HepG2 (cell line): ENCODE results near the gene IL17C. TPM values are rescaled to one million over a fixed set of nuclear protein-coding genes. Genes with fewer than 3 reads are reported as not detected.
A peak's percentile ranks its signal among the peaks of the same experiment; 100 is the strongest.

Experiments
- ATAC-seq: fragments of 200-7000 bp; cut with Tn5 transposase; 3 replicates; pipeline ENCODE4 v1.9.1; 2020; ENCODE audit warnings: mild to moderate bottlenecking, moderate library complexity
- BruUV-seq: library from RNA; stranded (reverse); fragments of 400-500 nt; replicated peaks from 2 replicates; lab custom pipeline; 2021; lab: Mats Ljungman, UMichigan
- CTCF ChIA-PET: fragments of 300-600 bp; formaldehyde crosslinking; extraction: SDS; loops from one replicate; lab custom pipeline; 2021; ENCODE audit warnings: low total read pairs, inconsistent platforms, low intra/inter-chr PET ratio; lab: Yijun Ruan, JAX
- POLR2A ChIA-PET: fragments of 350-600 bp; sonication (Branson Sonifier 250); formaldehyde crosslinking; loops from one replicate; lab custom pipeline; 2020; ENCODE audit warnings: antibody characterized with exemption, inconsistent platforms; lab: Yijun Ruan, JAX
- DNase-seq: peaks from one replicate; pipeline ENCODE4 v3.0.0-alpha.2; 2015; ENCODE audit warnings: low spot score
- FAIRE-seq: peaks from 3 replicates; lab custom pipeline; 2011; peaks lifted over from hg19 to GRCh38; lab: Jason Lieb, UNC
- H2AFZ ChIP-seq: one replicate; pipeline ENCODE4 v1.6.1; 2011; ENCODE audit warnings: low read length, inconsistent platforms
- H3K27ac ChIP-seq: fragments of 300-600 bp; 3 replicates; pipeline ENCODE4 v1.8.0; 2011; ENCODE audit warnings: mixed run types, mild to moderate bottlenecking, mixed read lengths, low read length, inconsistent platforms; ENCODE audit not compliant: insufficient read depth; ENCODE audit errors: extremely low read length
- H3K27me3 ChIP-seq, 2 experiments: fragments of 200-600 bp in 1 of 2; 2 replicates in 1 of 2; 3 replicates in 1 of 2; pipeline versions ENCODE4 v1.6.0 to v1.8.0; 2011; ENCODE audit warnings: low read length in 2 of 2, mild to moderate bottlenecking in 2 of 2, moderate library complexity in 2 of 2, inconsistent platforms in 1 of 2; ENCODE audit not compliant: insufficient read depth in 2 of 2, control insufficient read depth in 1 of 2
- H3K36me3 ChIP-seq, 2 experiments: fragments of 200-600 bp in 1 of 2; replicated peaks in 1 of 2; 2 replicates in 1 of 2; 3 replicates in 1 of 2; pipeline versions ENCODE4 v1.5.1 to v1.8.0; 2011; ENCODE audit warnings: low read length in 2 of 2, inconsistent platforms in 1 of 2; ENCODE audit not compliant: insufficient read depth in 2 of 2, control insufficient read depth in 1 of 2
- H3K4me1 ChIP-seq: 2 replicates; pipeline ENCODE4 v1.5.1; 2012; ENCODE audit warnings: low read length, inconsistent platforms; ENCODE audit not compliant: insufficient read depth
- H3K4me2 ChIP-seq: 2 replicates; pipeline ENCODE4 v1.6.0; 2011; ENCODE audit warnings: low read depth, low read length, inconsistent platforms
- H3K4me3 ChIP-seq, 3 experiments: fragments of 200-600 bp in 1 of 3; sonication (generic), shearing (Covaris generic) in 1 of 3; replicated peaks in 1 of 3; 2 replicates each; pipeline ENCODE4 v1.5.1; 2011 to 2016; ENCODE audit warnings: low read length in 3 of 3, inconsistent platforms in 2 of 3, low read depth in 2 of 3, mild to moderate bottlenecking in 2 of 3, control low read depth in 1 of 3, mixed read lengths in 1 of 3; ENCODE audit not compliant: insufficient read depth in 1 of 3
- H3K79me2 ChIP-seq: one replicate; pipeline ENCODE4 v1.6.1; 2011; ENCODE audit warnings: low read length, inconsistent platforms; ENCODE audit not compliant: insufficient read depth
- H3K9ac ChIP-seq: 2 replicates; pipeline ENCODE4 v1.6.0; 2011; ENCODE audit warnings: mild to moderate bottlenecking, low read depth, low read length, inconsistent platforms; ENCODE audit not compliant: insufficient read depth
- H3K9me3 ChIP-seq: 2 replicates; pipeline ENCODE4 v1.5.1; 2012; ENCODE audit warnings: mild to moderate bottlenecking, low read length
- H4K20me1 ChIP-seq: 2 replicates; pipeline ENCODE4 v1.6.0; 2011; ENCODE audit warnings: inconsistent platforms, mild to moderate bottlenecking, low read length, moderate library complexity; ENCODE audit not compliant: insufficient read depth
- CHCHD3 ChIP-seq: sonication (generic); formaldehyde crosslinking; IDR thresholded peaks from 2 replicates; pipeline ENCODE4 v1.8.0; 2022; ENCODE audit warnings: mild to moderate bottlenecking, missing genetic modification reagents, moderate library complexity
- HDAC6 ChIP-seq: fragments of 200-600 bp; sonication (generic); IDR thresholded peaks from 2 replicates; pipeline ENCODE4 v1.7.0; 2017; ENCODE audit warnings: mild to moderate bottlenecking, antibody characterized with exemption, low read length, low read depth
- MTA1 ChIP-seq: sonication (generic); formaldehyde crosslinking; IDR thresholded peaks from 2 replicates; pipeline ENCODE4 v1.4.0; 2020; ENCODE audit warnings: missing genetic modification reagents, mild to moderate bottlenecking, borderline replicate concordance
- RELA ChIP-seq: sonication (generic); formaldehyde crosslinking; IDR thresholded peaks from 2 replicates; pipeline ENCODE4 v1.4.0; 2020; ENCODE audit warnings: missing genetic modification reagents
- WGBS: methylation state at CpG from one replicate; pipeline ENCODE4 v1.1.6; 2017; ENCODE audit warnings: low lambda C conversion rate; 5-methylcytosine and 5-hydroxymethylcytosine counted together
- in situ Hi-C: cut with HindIII; loops from 2 replicates; pipeline ENCODE4 v1.10.0; 2017; ENCODE audit warnings: low pct_unique_long_range_greater_than_20kb; ENCODE audit not compliant: extremely low pct_ligation_motif_present
- intact Hi-C: fragments of 100-400 bp; cut with micrococcal nuclease; formaldehyde crosslinking; loops from one replicate; pipeline ENCODE4 v1.10.0; 2022; ENCODE audit not compliant: unreplicated experiment
- polyA plus RNA-seq, 8 experiments: library from polyadenylated mRNA; depleted of rRNA in 3 of 8; stranded (reverse) in 7 of 8; unstranded in 1 of 8; fragments of >200 nt; fragmentation: Illumina TruSeq in 4 of 8; extraction: Trizol in 4 of 8; gene quantifications; 2 replicates each; pipeline versions ENCODE4 v1.2.1 to v1.2.3, GENCODE V29; 2011 to 2016; ENCODE audit warnings: low read depth in 4 of 8, missing spikeins in 1 of 8, mixed read lengths in 1 of 8; ENCODE audit not compliant: insufficient read depth in 1 of 8
- total RNA-seq, 5 experiments: library from RNA; depleted of rRNA; stranded (reverse); fragments of >200 nt; fragmentation: Illumina TruSeq; extraction: Trizol; gene quantifications; 2 replicates each; pipeline ENCODE4 v1.2.3, GENCODE V29; 2016; ENCODE audit warnings: low read depth in 1 of 5
- TF ChIP-seq, protein P1 (sequence below): sonication (generic); formaldehyde crosslinking; IDR thresholded peaks from 2 replicates; pipeline ENCODE4 v1.5.0; 2020; ENCODE audit warnings: missing genetic modification reagents
- TF ChIP-seq, protein P2 (sequence below): sonication (generic); formaldehyde crosslinking; IDR thresholded peaks from 2 replicates; pipeline ENCODE4 v1.4.0; 2020; ENCODE audit warnings: missing genetic modification reagents, borderline replicate concordance
- TF ChIP-seq, protein P3 (sequence below): sonication (generic); formaldehyde crosslinking; IDR thresholded peaks from 2 replicates; pipeline ENCODE4 v1.4.0; 2020; ENCODE audit warnings: low read depth, missing genetic modification reagents
- TF ChIP-seq, protein P4 (sequence below): sonication (generic); formaldehyde crosslinking; IDR thresholded peaks from 2 replicates; pipeline ENCODE4 v1.4.0; 2020; ENCODE audit warnings: mild to moderate bottlenecking, missing genetic modification reagents

IL17C gene
- total and polyA plus RNA-seq, 2 of the 13 experiments (the other 11 are each of a cell fraction or from before 2014, with no cell fraction given) = not detected

DNA sequence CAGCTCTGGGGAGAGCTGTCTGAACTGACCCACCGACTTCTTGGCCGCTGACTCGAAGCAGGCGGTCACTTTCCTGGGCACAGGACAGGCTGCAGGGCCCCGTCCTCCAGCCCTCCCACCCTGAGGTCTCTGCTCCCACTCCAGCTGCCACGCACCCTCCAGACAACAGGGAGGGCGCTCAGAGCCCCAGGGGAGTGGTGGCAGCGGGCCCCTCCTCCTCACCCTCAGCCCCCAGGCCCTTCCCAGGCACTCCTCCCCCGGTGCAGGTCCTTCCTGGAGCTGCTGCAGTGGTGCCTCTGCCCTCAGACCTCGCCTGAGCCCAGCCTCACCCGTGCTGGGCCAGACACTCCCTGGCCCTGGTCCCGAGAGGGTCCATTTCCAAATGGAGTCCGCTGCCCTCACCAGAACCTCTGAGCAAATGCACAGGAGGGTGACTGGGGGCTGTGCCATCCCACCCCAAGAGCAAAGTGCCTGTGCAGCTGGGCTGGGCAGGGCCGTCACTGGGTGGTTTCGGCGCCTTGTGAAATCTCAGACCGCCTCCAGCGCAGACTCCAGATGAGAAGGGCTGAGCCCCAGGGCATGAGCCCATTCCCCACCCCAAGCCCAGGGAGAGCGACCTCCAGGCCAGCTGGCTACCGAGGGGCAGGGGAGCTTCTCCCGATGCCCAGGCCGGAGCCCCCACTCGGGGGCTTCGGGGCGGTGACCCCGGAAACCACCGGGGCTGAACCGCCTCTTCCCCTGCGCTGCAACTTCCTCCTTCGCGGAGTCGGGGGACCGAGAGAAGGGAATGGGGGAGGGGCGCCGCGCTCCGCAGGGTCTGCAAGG is 11.8 kb downstream of the IL17C start:
- in situ Hi-C loops (no loop called here), intact Hi-C loops (loop anchor here (2.0 to 5.0 kb wide), 2 partner anchors 35 to 53 kb away; no protein-coding TSS in a partner anchor)
- Histone ChIP-seq H3K27ac (peak overlapping the region; percentile 88), H4K20me1 (peaks cover 11% of the 10 kb centered on the region; the same call in 1 of the 2 replicates), H3K4me2 (peak overlapping the region; percentile 97), H2AFZ (no peak overlapping the region), H3K4me1 (peaks cover 27% of the 10 kb centered on the region), H3K9ac (peak overlapping the region; percentile 86), H3K9me3 (no peaks in the 10 kb centered on the region), H3K27me3 (no peaks in the 10 kb centered on the region), H3K79me2 (peaks cover 18% of the 10 kb centered on the region), H3K4me3 (peak overlapping the region; percentile 66 to 100 (median 94)), H3K36me3 (peaks cover 5 to 19% of the 10 kb centered on the region in 2 experiments)
- ATAC-seq = peak; percentile 29
- POLR2A ChIA-PET = interaction anchor here (0.8 to 5.2 kb wide), 13 partner anchors 9 to 80 kb away, joined by 3 to 51 read pairs (median 4); partner anchors contain the start of genes MVD and ZC3H18
- TSS peak; percentile 50 for BruUV-seq
- DNase-seq = peak; percentile 43
- WGBS = 2% methylated on average over 9 of the region's 37 CpGs
- CTCF ChIA-PET = no interaction called here
- no peak for FAIRE-seq
- TF ChIP-seq, protein P1, sequence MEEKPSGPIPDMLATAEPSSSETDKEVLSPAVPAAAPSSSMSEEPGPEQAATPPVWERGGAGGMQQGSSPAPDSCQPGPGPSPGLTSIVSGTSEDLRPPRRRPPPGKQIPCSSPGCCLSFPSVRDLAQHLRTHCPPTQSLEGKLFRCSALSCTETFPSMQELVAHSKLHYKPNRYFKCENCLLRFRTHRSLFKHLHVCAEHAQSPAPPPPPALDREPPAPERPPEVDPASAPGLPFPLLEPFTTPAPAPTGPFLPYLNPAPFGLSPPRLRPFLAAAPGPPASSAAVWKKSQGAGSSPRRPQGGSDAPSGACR = no peak
- TF ChIP-seq, protein P2, sequence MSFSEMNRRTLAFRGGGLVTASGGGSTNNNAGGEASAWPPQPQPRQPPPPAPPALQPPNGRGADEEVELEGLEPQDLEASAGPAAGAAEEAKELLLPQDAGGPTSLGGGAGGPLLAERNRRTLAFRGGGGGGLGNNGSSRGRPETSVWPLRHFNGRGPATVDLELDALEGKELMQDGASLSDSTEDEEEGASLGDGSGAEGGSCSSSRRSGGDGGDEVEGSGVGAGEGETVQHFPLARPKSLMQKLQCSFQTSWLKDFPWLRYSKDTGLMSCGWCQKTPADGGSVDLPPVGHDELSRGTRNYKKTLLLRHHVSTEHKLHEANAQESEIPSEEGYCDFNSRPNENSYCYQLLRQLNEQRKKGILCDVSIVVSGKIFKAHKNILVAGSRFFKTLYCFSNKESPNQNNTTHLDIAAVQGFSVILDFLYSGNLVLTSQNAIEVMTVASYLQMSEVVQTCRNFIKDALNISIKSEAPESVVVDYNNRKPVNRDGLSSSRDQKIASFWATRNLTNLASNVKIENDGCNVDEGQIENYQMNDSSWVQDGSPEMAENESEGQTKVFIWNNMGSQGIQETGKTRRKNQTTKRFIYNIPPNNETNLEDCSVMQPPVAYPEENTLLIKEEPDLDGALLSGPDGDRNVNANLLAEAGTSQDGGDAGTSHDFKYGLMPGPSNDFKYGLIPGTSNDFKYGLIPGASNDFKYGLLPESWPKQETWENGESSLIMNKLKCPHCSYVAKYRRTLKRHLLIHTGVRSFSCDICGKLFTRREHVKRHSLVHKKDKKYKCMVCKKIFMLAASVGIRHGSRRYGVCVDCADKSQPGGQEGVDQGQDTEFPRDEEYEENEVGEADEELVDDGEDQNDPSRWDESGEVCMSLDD = no peak
- TF ChIP-seq RELA (CRISPR knock-in tag) (0 out of 2 replicates have a peak, but pooled peaks have one; percentile 63), HDAC6 (no peak), MTA1 (CRISPR knock-in tag) (peak; percentile 66), CHCHD3 (CRISPR knock-in tag) (0 out of 2 replicates have a peak, but pooled peaks have one; percentile 14)
- TF ChIP-seq, protein P3, sequence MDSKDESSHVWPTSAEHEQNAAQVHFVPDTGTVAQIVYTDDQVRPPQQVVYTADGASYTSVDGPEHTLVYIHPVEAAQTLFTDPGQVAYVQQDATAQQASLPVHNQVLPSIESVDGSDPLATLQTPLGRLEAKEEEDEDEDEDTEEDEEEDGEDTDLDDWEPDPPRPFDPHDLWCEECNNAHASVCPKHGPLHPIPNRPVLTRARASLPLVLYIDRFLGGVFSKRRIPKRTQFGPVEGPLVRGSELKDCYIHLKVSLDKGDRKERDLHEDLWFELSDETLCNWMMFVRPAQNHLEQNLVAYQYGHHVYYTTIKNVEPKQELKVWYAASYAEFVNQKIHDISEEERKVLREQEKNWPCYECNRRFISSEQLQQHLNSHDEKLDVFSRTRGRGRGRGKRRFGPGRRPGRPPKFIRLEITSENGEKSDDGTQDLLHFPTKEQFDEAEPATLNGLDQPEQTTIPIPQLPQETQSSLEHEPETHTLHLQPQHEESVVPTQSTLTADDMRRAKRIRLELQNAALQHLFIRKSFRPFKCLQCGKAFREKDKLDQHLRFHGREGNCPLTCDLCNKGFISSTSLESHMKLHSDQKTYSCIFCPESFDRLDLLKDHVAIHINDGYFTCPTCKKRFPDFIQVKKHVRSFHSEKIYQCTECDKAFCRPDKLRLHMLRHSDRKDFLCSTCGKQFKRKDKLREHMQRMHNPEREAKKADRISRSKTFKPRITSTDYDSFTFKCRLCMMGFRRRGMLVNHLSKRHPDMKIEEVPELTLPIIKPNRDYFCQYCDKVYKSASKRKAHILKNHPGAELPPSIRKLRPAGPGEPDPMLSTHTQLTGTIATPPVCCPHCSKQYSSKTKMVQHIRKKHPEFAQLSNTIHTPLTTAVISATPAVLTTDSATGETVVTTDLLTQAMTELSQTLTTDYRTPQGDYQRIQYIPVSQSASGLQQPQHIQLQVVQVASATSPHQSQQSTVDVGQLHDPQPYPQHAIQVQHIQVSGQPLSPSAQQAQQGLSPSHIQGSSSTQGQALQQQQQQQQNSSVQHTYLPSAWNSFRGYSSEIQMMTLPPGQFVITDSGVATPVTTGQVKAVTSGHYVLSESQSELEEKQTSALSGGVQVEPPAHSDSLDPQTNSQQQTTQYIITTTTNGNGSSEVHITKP (CRISPR knock-in tag) = no peak
- TF ChIP-seq, protein P4, sequence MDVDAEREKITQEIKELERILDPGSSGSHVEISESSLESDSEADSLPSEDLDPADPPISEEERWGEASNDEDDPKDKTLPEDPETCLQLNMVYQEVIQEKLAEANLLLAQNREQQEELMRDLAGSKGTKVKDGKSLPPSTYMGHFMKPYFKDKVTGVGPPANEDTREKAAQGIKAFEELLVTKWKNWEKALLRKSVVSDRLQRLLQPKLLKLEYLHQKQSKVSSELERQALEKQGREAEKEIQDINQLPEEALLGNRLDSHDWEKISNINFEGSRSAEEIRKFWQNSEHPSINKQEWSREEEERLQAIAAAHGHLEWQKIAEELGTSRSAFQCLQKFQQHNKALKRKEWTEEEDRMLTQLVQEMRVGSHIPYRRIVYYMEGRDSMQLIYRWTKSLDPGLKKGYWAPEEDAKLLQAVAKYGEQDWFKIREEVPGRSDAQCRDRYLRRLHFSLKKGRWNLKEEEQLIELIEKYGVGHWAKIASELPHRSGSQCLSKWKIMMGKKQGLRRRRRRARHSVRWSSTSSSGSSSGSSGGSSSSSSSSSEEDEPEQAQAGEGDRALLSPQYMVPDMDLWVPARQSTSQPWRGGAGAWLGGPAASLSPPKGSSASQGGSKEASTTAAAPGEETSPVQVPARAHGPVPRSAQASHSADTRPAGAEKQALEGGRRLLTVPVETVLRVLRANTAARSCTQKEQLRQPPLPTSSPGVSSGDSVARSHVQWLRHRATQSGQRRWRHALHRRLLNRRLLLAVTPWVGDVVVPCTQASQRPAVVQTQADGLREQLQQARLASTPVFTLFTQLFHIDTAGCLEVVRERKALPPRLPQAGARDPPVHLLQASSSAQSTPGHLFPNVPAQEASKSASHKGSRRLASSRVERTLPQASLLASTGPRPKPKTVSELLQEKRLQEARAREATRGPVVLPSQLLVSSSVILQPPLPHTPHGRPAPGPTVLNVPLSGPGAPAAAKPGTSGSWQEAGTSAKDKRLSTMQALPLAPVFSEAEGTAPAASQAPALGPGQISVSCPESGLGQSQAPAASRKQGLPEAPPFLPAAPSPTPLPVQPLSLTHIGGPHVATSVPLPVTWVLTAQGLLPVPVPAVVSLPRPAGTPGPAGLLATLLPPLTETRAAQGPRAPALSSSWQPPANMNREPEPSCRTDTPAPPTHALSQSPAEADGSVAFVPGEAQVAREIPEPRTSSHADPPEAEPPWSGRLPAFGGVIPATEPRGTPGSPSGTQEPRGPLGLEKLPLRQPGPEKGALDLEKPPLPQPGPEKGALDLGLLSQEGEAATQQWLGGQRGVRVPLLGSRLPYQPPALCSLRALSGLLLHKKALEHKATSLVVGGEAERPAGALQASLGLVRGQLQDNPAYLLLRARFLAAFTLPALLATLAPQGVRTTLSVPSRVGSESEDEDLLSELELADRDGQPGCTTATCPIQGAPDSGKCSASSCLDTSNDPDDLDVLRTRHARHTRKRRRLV (CRISPR knock-in tag) = no peak
